Glutamatergic neuron (in vitro differentiated cells): Measurements from ENCODE around the gene ZNF331. TPM values are rescaled to one million over a fixed set of nuclear protein-coding genes. Genes with fewer than 3 reads are reported as not detected.

Source experiments
- DNase-seq: peaks from one replicate; pipeline ENCODE4 v3.0.0; 2022
- H3K27ac Mint-ChIP-seq: one replicate; pipeline ENCODE4 v1.8.0; 2020; ENCODE audit warnings: mild to moderate bottlenecking, mixed read lengths, inconsistent platforms; ENCODE audit not compliant: unreplicated experiment
- H3K27me3 Mint-ChIP-seq: one replicate; pipeline ENCODE4 v1.8.0; 2020; ENCODE audit warnings: mild to moderate bottlenecking, moderate library complexity, mixed read lengths, inconsistent platforms; ENCODE audit not compliant: unreplicated experiment
- H3K36me3 Mint-ChIP-seq: one replicate; pipeline ENCODE4 v1.8.0; 2020; ENCODE audit warnings: mild to moderate bottlenecking, mixed read lengths, inconsistent platforms; ENCODE audit not compliant: unreplicated experiment
- H3K4me1 Mint-ChIP-seq: one replicate; pipeline ENCODE4 v1.8.0; 2020; ENCODE audit warnings: mild to moderate bottlenecking, low read depth, mixed read lengths, inconsistent platforms; ENCODE audit not compliant: unreplicated experiment
- H3K4me3 Mint-ChIP-seq: one replicate; pipeline ENCODE4 v1.8.0; 2020; ENCODE audit warnings: mild to moderate bottlenecking, mixed read lengths, inconsistent platforms; ENCODE audit not compliant: unreplicated experiment
- H3K9me3 Mint-ChIP-seq: one replicate; pipeline ENCODE4 v1.8.0; 2020; ENCODE audit warnings: mild to moderate bottlenecking, moderate library complexity, mixed read lengths, inconsistent platforms; ENCODE audit not compliant: unreplicated experiment
- CTCF ChIP-seq: fragments of 200-600 bp; sonication (generic); IDR thresholded peaks from one replicate; pipeline ENCODE4 v1.5.0; 2021; ENCODE audit not compliant: partially characterized antibody, unreplicated experiment
- total RNA-seq: library from RNA; stranded (reverse); fragmentation: NEBNext Ultra II Directional; extraction: Animal tissue kit (Norgen Biotek cat#: 25700); gene quantifications from one replicate; pipeline ENCODE4 v1.2.1, GENCODE V29; 2021; ENCODE audit not compliant: unreplicated experiment

ZNF331 gene
- total RNA-seq, 1 donor from 2014 or later, result 13.3 TPM

GRCh38 chr19:53576941-53577653, 39.2 kb downstream of the ZNF331 start:
- Mint-ChIP-seq H3K4me3 (no peak overlapping the region), H3K27me3 (no peaks in the 10 kb centered on the region), H3K9me3 (peaks cover 21% of the 10 kb centered on the region), H3K27ac (no peak overlapping the region), H3K4me1 (no peaks in the 10 kb centered on the region), H3K36me3 (peaks cover 31% of the 10 kb centered on the region)
- no peak for DNase-seq
- no peak for TF ChIP-seq CTCF

- TF ChIP-seq CTCF, result no peak
- Mint-ChIP-seq H3K4me1 (no peaks in the 10 kb centered on the region), H3K4me3 (no peak overlapping the region), H3K27ac (no peak overlapping the region), H3K27me3 (no peaks in the 10 kb centered on the region), H3K9me3 (peaks cover 21% of the 10 kb centered on the region), H3K36me3 (peaks cover 31% of the 10 kb centered on the region)
- DNase-seq, result no peak
These were observed 40.0 kb downstream of the ZNF331 start for GRCh38 chr19:53577968-53578367.

GRCh38 chr19:53579518-53579917, 41.6 kb downstream of the ZNF331 start:
- H3K27me3 Mint-ChIP-seq, result no peaks in the 10 kb centered on the region
- H3K9me3 Mint-ChIP-seq, result peaks cover 21% of the 10 kb centered on the region
- H3K4me1 Mint-ChIP-seq, result no peaks in the 10 kb centered on the region
- no peak overlapping the region for H3K4me3 Mint-ChIP-seq
- H3K27ac Mint-ChIP-seq, result no peak overlapping the region
- peaks cover 31% of the 10 kb centered on the region for H3K36me3 Mint-ChIP-seq
- TF ChIP-seq CTCF, result no peak
- no peak for DNase-seq

- Mint-ChIP-seq H3K4me1 (no peaks in the 10 kb centered on the region), H3K27ac (no peak overlapping the region), H3K4me3 (no peak overlapping the region), H3K36me3 (peaks cover 30% of the 10 kb centered on the region), H3K27me3 (no peaks in the 10 kb centered on the region), H3K9me3 (peaks cover 16% of the 10 kb centered on the region)
- DNase-seq, result no peak
- no peak for TF ChIP-seq CTCF
These were observed 43.2 kb downstream of the ZNF331 start for GRCh38 chr19:53580871-53581835.

- no peak overlapping the region for H3K27ac Mint-ChIP-seq
- H3K4me1 Mint-ChIP-seq, result no peaks in the 10 kb centered on the region
- peaks cover 13% of the 10 kb centered on the region for H3K9me3 Mint-ChIP-seq
- TF ChIP-seq CTCF, result no peak
- H3K36me3 Mint-ChIP-seq, result peaks cover 28% of the 10 kb centered on the region
- no peaks in the 10 kb centered on the region for H3K27me3 Mint-ChIP-seq
- no peak overlapping the region for H3K4me3 Mint-ChIP-seq
- no peak for DNase-seq
These were observed 43.9 kb downstream of the ZNF331 start for GRCh38 chr19:53581871-53582279.
